Measurements from ENCODE around the gene CCDC183. TPM values are rescaled to one million over a fixed set of nuclear protein-coding genes. Genes with fewer than 3 reads are reported as not detected.
"Not testable (repeated sequence)": the region's sequence is repeated elsewhere in the genome, so short reads cannot be mapped to it uniquely, and the experiment has no call there.

The CCDC183 gene
- total and polyA plus RNA-seq, 7 experiments from 2014 or later, result 0.35 to 6.6 (median 2.9) TPM

DNA sequence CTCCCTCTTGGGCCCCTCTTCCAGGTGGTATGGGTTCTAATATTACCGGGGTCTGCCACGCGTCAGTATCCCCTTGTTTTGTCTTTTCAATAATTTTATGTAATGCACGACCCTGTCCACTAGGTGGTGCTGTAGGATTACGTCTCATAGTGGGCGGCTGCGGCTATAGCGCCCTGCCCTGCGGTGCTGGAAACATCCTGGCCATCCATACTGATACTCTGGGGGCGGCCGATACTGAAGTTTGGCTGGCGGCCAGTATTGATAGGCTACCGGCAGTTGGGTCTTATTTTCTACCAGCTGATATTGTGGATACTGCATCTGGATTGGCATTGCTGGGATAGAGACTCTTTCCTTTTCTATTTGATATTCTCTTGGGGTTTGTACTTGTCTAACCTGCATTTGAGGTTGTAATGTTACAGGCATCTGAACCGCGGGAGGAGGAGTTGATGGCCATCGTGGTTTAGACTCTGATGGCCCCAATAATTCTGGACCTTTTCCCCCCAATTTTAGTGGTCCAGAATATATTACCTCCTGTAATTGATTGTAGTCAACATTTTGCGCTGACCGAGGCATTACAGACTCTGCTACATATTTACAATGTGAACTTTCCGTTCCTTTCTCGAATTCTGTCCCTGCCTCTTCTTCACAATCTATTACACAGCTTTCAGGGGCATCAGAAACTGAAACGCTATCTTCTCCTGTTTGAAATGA lies 8.3 kb upstream of the CCDC183 start:
- H3K4me3 Mint-ChIP-seq, result peak overlapping the region in 2 of 10 donors; percentile 18 to 50
- peaks cover 0 to 29% (median 0%) of the 10 kb centered on the region in 5 donors for H3K27me3 Mint-ChIP-seq

DNA sequence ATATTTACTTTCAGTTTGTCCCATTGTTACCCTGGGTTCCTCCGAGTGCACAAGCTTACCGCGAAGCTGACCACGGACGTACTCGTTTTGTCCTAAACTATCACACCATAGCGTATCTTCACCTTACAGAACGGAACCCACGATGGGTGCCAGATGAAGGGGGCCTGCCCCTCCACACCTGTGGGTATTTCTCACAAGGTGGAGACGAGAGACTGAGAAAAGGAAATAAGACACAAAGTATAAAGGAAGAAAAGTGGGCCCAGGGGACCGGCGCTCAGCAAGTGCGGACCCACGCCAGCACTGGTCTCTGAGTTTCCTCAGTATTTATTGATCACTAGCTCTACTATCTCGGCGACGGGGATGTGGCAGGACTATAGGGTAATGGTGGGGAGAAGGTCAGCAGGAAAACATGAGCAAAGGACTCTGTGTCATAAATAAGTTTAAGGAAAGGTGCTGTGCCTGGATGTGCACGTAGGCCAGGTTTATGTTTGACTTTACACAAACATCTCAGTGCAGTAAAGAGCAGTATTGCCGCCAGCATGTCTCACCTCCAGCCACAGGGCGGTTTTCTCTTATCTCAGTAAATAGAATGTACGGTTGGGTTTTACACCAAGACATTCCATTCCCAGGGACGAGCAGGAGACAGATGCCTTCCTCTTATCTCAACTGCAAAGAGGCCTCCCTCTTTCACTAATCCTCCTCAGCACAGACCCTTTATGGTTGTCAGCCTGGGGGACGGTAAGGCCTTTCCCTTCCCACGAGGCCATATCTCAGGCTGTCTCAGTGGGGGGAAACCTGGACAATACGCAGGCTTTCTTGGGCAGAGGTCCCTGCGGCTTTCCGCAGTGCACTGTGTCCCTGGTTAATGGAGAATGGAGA lies 7.3 kb upstream of the CCDC183 start:
- Mint-ChIP-seq H3K27ac (peak overlapping the region in 3 of 9 donors; percentile 24 to 62 (median 32)), H3K27me3 (peaks cover 0 to 25% (median 0%) of the 10 kb centered on the region in 5 donors), H3K4me3 (peak overlapping the region in 2 of 10 donors; percentile 54 to 56), H3K4me1 (peaks cover 9 to 35% (median 26%) of the 10 kb centered on the region in 7 donors)
- Histone ChIP-seq H3K4me1 (ENCODE audit: control insufficient read depth in 2 of 2, insufficient read depth in 2 of 2, low read length in 2 of 2) (peaks cover 18% of the 10 kb centered on the region in 2 donors), H3K36me3 (ENCODE audit: control insufficient read depth in 2 of 3, insufficient read depth in 3 of 3, low read length in 3 of 3) (peaks cover 0 to 16% (median 3%) of the 10 kb centered on the region in 3 experiments)
- H3K36me3 Mint-ChIP-seq; H3K27ac ChIP-seq (ENCODE audit: low read depth, low read length); ATAC-seq; H3K4me3 ChIP-seq (ENCODE audit: low read length); DNase-seq; POLR2A ChIA-PET; H3K27me3 ChIP-seq (ENCODE audit: control insufficient read depth in 2 of 2, insufficient read depth in 2 of 2, low read length in 2 of 2); H3K9me3 ChIP-seq (ENCODE audit: control insufficient read depth in 2 of 3, low read length in 3 of 3); H3K9me3 Mint-ChIP-seq: not testable (repeated sequence)
- intact Hi-C loops (cut with micrococcal nuclease), result loop anchor here in 1 of 2 donors (5.0 to 10.0 kb wide), 2 partner anchors 62 to 276 kb away; no protein-coding TSS in a partner anchor
- CTCF ChIA-PET, result interaction anchor here (0.6 to 6.3 kb wide), 5 partner anchors 11 to 247 kb away, joined by 3 to 49 read pairs (median 9); partner anchors contain the start of gene CLIC3

More for the DNA sequence above, 8.3 kb upstream of the CCDC183 start:
- no peak for ATAC-seq
- POLR2A ChIA-PET, result interaction anchor here (0.9 kb wide), 1 partner anchor 247 kb away, joined by 3 read pairs; no protein-coding TSS in a partner anchor
- CTCF ChIA-PET, result interaction anchor here (0.6 to 6.3 kb wide), 9 partner anchors 10 to 272 kb away, joined by 3 to 49 read pairs (median 4); partner anchors contain the start of gene CLIC3
- peaks cover 0 to 6% (median 2%) of the 10 kb centered on the region in 3 experiments for H3K36me3 ChIP-seq (ENCODE audit: control insufficient read depth in 2 of 3, insufficient read depth in 3 of 3, low read length in 3 of 3)
- no peak overlapping the region for H3K27ac ChIP-seq (ENCODE audit: low read depth, low read length)
- Mint-ChIP-seq H3K4me1 (peaks cover 9 to 29% (median 20%) of the 10 kb centered on the region in 7 donors), H3K27ac (peak overlapping the region in 1 of 9 donors; percentile 62), H3K36me3 (peaks cover 0 to 2% (median 0%) of the 10 kb centered on the region in 5 donors), H3K9me3 (peaks cover 0 to 1% (median 0%) of the 10 kb centered on the region in 11 donors)
- no peaks in the 10 kb centered on the region for H3K27me3 ChIP-seq (ENCODE audit: control insufficient read depth in 2 of 2, insufficient read depth in 2 of 2, low read length in 2 of 2)
- H3K4me1 ChIP-seq (ENCODE audit: control insufficient read depth in 2 of 2, insufficient read depth in 2 of 2, low read length in 2 of 2), result peaks cover 18% of the 10 kb centered on the region in 2 donors
- intact Hi-C loops (cut with micrococcal nuclease), result loop anchor here (1.0 to 10.0 kb wide), 5 partner anchors 54 to 277 kb away; partner anchors contain the start of gene AJM1 (in 1 of the 2)
- no peak overlapping the region for H3K4me3 ChIP-seq (ENCODE audit: low read length)
- H3K9me3 ChIP-seq (ENCODE audit: control insufficient read depth in 2 of 3, low read length in 3 of 3), result no peaks in the 10 kb centered on the region
- DNase-seq, result peak; percentile 46 to 84 (median 71)

DNA sequence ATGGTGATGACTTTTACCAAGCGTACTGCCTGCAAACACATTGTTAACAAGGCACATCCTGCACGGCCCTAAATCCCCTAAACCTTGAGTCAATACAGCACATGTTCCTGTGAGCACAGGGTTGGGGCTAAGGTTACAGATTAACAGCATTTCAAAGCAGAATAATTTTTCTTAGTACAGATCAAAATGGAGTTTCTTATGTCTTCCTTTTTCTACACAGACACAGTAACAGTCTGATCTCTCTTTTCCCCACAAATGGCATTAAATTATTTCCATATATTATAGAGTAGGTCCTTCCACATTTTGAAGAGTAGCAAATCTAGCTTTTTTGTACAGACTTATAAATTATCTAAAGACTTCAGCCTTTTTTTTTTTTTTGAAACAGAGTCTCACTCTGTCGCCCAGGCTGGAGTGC lies 6.6 kb upstream of the CCDC183 start:
- Mint-ChIP-seq H3K27me3 (peaks cover 0 to 21% (median 0%) of the 10 kb centered on the region in 5 donors), H3K4me3 (no peak overlapping the region), H3K27ac (peak overlapping the region in 2 of 9 donors; percentile 9 to 57), H3K36me3 (peaks cover 0 to 5% (median 0%) of the 10 kb centered on the region in 5 donors), H3K9me3 (peaks cover 0 to 1% (median 0%) of the 10 kb centered on the region in 11 donors), H3K4me1 (peaks cover 9 to 35% (median 26%) of the 10 kb centered on the region in 7 donors)
- intact Hi-C loops (cut with micrococcal nuclease), result loop anchor here in 1 of 2 donors (5.0 to 10.0 kb wide), 2 partner anchors 62 to 275 kb away; no protein-coding TSS in a partner anchor
- DNase-seq (no peak), ATAC-seq (no peak)
- no peaks in the 10 kb centered on the region for H3K27me3 ChIP-seq (ENCODE audit: control insufficient read depth in 2 of 2, insufficient read depth in 2 of 2, low read length in 2 of 2)
- H3K4me3 ChIP-seq (ENCODE audit: low read length), result no peak overlapping the region
- ChIA-PET POLR2A (interaction anchor here (5.9 kb wide), 1 partner anchor 17 kb away, joined by 38 read pairs; the partner anchor contains the start of gene RABL6), CTCF (interaction anchor here (6.3 kb wide), 1 partner anchor 246 kb away, joined by 49 read pairs; no protein-coding TSS in a partner anchor)
- H3K27ac ChIP-seq (ENCODE audit: low read depth, low read length), result no peak overlapping the region
- H3K4me1 ChIP-seq (ENCODE audit: control insufficient read depth in 2 of 2, insufficient read depth in 2 of 2, low read length in 2 of 2), result peaks cover 18% of the 10 kb centered on the region in 2 donors
- no peaks in the 10 kb centered on the region for H3K9me3 ChIP-seq (ENCODE audit: control insufficient read depth in 2 of 3, low read length in 3 of 3)
- H3K36me3 ChIP-seq (ENCODE audit: control insufficient read depth in 2 of 3, insufficient read depth in 3 of 3, low read length in 3 of 3), result peaks cover 0 to 17% (median 3%) of the 10 kb centered on the region in 3 experiments

DNA sequence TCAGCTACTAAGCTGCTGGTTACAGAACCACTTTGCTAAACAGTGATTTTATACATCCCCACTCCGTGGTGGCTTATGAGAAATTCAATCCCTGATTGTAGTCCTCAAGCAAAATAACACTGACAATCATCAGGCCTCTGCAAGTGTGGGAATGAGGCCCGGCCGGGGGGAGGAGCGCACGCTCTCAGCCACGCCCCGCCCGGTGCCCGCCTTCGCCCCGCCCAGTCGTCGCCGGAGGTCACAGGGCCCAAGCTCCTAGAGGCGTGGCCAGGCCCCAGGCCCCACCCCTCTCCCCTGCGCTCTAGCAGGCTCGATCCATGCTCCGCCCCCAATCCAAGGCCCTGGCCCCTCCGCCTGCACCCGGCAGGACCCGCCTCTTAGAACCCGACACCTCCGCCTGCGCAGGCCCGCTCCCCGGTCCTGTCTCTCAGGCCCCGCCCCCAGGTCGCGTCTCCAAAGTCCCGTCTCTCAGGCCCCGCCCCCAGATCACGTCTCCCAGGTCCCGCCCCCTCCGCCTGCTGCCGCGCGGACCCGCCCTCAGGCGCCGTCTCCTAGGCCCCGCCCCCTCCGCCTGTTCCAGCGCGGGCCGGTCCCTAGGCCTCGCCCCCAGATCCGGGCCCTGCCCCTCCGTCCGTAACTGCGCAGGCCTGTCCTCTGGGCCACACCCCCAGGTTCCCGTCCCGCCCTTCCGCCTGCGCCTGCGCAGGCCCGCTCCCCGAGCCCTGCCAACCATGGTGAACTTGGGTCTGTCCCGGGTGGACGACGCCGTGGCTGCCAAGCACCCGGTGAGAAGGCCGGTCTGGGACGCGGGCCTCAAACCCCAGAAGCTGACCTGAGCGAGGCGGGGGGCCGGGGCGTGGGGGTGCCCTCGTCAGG lies 5.3 kb upstream of the CCDC183 start, which contains the start of gene TMEM141:
TMEM141 (plus strand) TSS at position 705 of the 876 bp plus-strand sequence; CDS start at position 732, 27 bp downstream.
- Mint-ChIP-seq H3K4me1 (peaks cover 9 to 38% (median 29%) of the 10 kb centered on the region in 7 donors), H3K27me3 (peaks cover 0 to 16% (median 0%) of the 10 kb centered on the region in 5 donors), H3K27ac (peak within 1 kb of the TSS; percentile 57 to 98 (median 92)), H3K9me3 (peaks cover 0 to 1% (median 0%) of the 10 kb centered on the region in 11 donors), H3K4me3 (peak within 1 kb of the TSS; percentile 76 to 90 (median 86)), H3K36me3 (peaks cover 0 to 5% (median 0%) of the 10 kb centered on the region in 5 donors)
- ChIA-PET CTCF (interaction anchor here (0.6 to 6.3 kb wide), 4 partner anchors 46 to 276 kb away, joined by 3 to 49 read pairs (median 6); no protein-coding TSS in a partner anchor), POLR2A (interaction anchor here (0.6 to 5.9 kb wide), 10 partner anchors 10 to 450 kb away, joined by 3 to 38 read pairs (median 4); partner anchors contain the start of genes FUT7, MAN1B1, RABL6 and TRAF2)
- Histone ChIP-seq H3K36me3 (ENCODE audit: control insufficient read depth in 2 of 3, insufficient read depth in 3 of 3, low read length in 3 of 3) (peaks cover 0 to 17% (median 3%) of the 10 kb centered on the region in 3 experiments), H3K4me1 (ENCODE audit: control insufficient read depth in 2 of 2, insufficient read depth in 2 of 2, low read length in 2 of 2) (peaks cover 18 to 20% of the 10 kb centered on the region in 2 donors), H3K9me3 (ENCODE audit: control insufficient read depth in 2 of 3, low read length in 3 of 3) (no peaks in the 10 kb centered on the region), H3K27me3 (ENCODE audit: control insufficient read depth in 2 of 2, insufficient read depth in 2 of 2, low read length in 2 of 2) (no peaks in the 10 kb centered on the region), H3K27ac (ENCODE audit: low read depth, low read length) (peak within 1 kb of the TSS; percentile 91), H3K4me3 (ENCODE audit: low read length) (peak within 1 kb of the TSS; percentile 94)
- intact Hi-C loops (cut with micrococcal nuclease), result loop anchor here (1.0 to 5.0 kb wide), 23 partner anchors 9 to 814 kb away; partner anchors contain the start of genes ARRDC1 (in 2 of the 2), DNLZ (in 2 of the 2), FBXW5 (in 2 of the 2) and MAN1B1 (in 2 of the 2)
- DNase-seq (peak; percentile 99 to 100 (median 99)), ATAC-seq (peak; percentile 92)
